K562 (cell line): ENCODE measurements around the gene BTBD2. TPM values are rescaled to one million over a fixed set of nuclear protein-coding genes. Genes with fewer than 3 reads are reported as not detected.

Experiments used
- ATAC-seq: fragments of 200-7000 bp; cut with Tn5 transposase; 3 replicates; pipeline ENCODE4 v1.9.1; 2020; ENCODE audit warnings: moderate library complexity
- BruUV-seq: library from RNA; stranded (reverse); fragments of 400-500 nt; replicated peaks from 2 replicates; lab custom pipeline; 2021; lab: Mats Ljungman, UMichigan
- CTCF ChIA-PET: fragments of 300-600 bp; formaldehyde crosslinking; extraction: SDS; loops from one replicate; lab custom pipeline; 2021; ENCODE audit warnings: low intra/inter-chr PET ratio; lab: Yijun Ruan, JAX
- POLR2A ChIA-PET: fragments of 300-600, 350-650 bp; sonication (Branson Sonifier 250); formaldehyde crosslinking; extraction: SDS; loops from one replicate; lab custom pipeline; 2021; ENCODE audit warnings: antibody characterized with exemption, inconsistent platforms; lab: Yijun Ruan, JAX
- DNase-seq, 4 experiments: peaks; one replicate each; pipeline versions ENCODE4 v3.0.0 to v3.0.0-alpha.2; 2011 to 2018; ENCODE audit warnings: low spot score in 3 of 4, mixed read lengths in 3 of 4; ENCODE audit errors: extremely low read depth in 1 of 4
- FAIRE-seq: peaks from 2 replicates; lab custom pipeline; 2011; peaks lifted over from hg19 to GRCh38; lab: Jason Lieb, UNC
- H2AFZ ChIP-seq: 2 replicates; pipeline ENCODE4 v1.6.0; 2011; ENCODE audit warnings: low read depth, low read length, control low read depth, inconsistent platforms
- H3K27ac ChIP-seq: fragments of 200-600 bp; 3 replicates; pipeline ENCODE4 v1.8.0; 2011; ENCODE audit warnings: low read depth, mild to moderate bottlenecking, control low read depth, inconsistent platforms, low read length, moderate library complexity, mixed read lengths; ENCODE audit errors: extremely low read depth
- H3K27me3 ChIP-seq, 2 experiments: fragments of 300-600 bp in 1 of 2; 2 replicates in 1 of 2; 3 replicates in 1 of 2; pipeline versions ENCODE4 v1.6.0 to v1.8.0; 2011; ENCODE audit warnings: inconsistent platforms in 2 of 2, low read length in 2 of 2, mild to moderate bottlenecking in 1 of 2, mixed read lengths in 1 of 2, moderate library complexity in 1 of 2; ENCODE audit not compliant: control insufficient read depth in 2 of 2, insufficient read depth in 2 of 2
- H3K36me3 ChIP-seq: fragments of 300-600 bp; 3 replicates; pipeline ENCODE4 v1.8.0; 2011; ENCODE audit warnings: mild to moderate bottlenecking, low read length, inconsistent platforms; ENCODE audit not compliant: control insufficient read depth, insufficient read depth
- H3K4me1 ChIP-seq, 2 experiments: fragments of 200-600 bp in 1 of 2; replicated peaks in 1 of 2; 2 replicates in 1 of 2; 3 replicates in 1 of 2; pipeline versions ENCODE4 v1.5.1 to v1.8.0; 2011; ENCODE audit warnings: inconsistent platforms in 2 of 2, low read length in 2 of 2, mild to moderate bottlenecking in 1 of 2, mixed read lengths in 1 of 2, moderate library complexity in 1 of 2; ENCODE audit not compliant: control insufficient read depth in 2 of 2, insufficient read depth in 2 of 2
- H3K4me2 ChIP-seq: 2 replicates; pipeline ENCODE4 v1.6.1; 2011; ENCODE audit warnings: low read length, control low read depth, inconsistent platforms, mixed read lengths; ENCODE audit not compliant: insufficient read depth
- H3K4me3 ChIP-seq: fragments of 200-600 bp; sonication (generic), shearing (Covaris generic); 2 replicates; pipeline ENCODE4 v1.5.1; 2016; ENCODE audit warnings: control low read depth, inconsistent platforms
- H3K79me2 ChIP-seq: fragments of 200-600 bp; 3 replicates; pipeline ENCODE4 v1.8.0; 2011; ENCODE audit warnings: low read length, inconsistent platforms; ENCODE audit not compliant: control insufficient read depth, insufficient read depth
- H3K9ac ChIP-seq, 2 experiments: 2 replicates each; pipeline versions ENCODE4 v1.6.0 to v1.6.1; 2011; ENCODE audit warnings: low read depth in 2 of 2, low read length in 2 of 2, control low read depth in 1 of 2, inconsistent platforms in 1 of 2, mild to moderate bottlenecking in 1 of 2, mixed read lengths in 1 of 2; ENCODE audit not compliant: insufficient read depth in 1 of 2
- H3K9me1 ChIP-seq: one replicate; pipeline ENCODE4 v1.6.0; 2011; ENCODE audit warnings: inconsistent platforms, mild to moderate bottlenecking, low read length, moderate library complexity; ENCODE audit not compliant: control insufficient read depth, insufficient read depth
- H3K9me3 ChIP-seq: replicated peaks from 2 replicates; pipeline ENCODE4 v1.5.1; 2011; ENCODE audit warnings: low read depth, low read length, inconsistent platforms; ENCODE audit not compliant: control insufficient read depth, insufficient read depth
- H4K20me1 ChIP-seq: replicated peaks from 2 replicates; pipeline ENCODE4 v1.6.1; 2011; ENCODE audit warnings: low read length, inconsistent platforms, mixed read lengths; ENCODE audit not compliant: control insufficient read depth, insufficient read depth
- FOXP1 ChIP-seq: sonication (generic); formaldehyde crosslinking; IDR thresholded peaks from 2 replicates; pipeline ENCODE4 v1.8.0; 2022; ENCODE audit warnings: mild to moderate bottlenecking, missing genetic modification reagents
- KDM1A ChIP-seq, 2 experiments: fragments of 450-650 bp; IDR thresholded peaks; 2 replicates each; pipeline ENCODE4 v1.6.1; 2016; ENCODE audit warnings: mild to moderate bottlenecking in 2 of 2
- NR4A1 ChIP-seq, 2 experiments: fragments of 250-450 bp in 1 of 2; fragments of 450-650 bp in 1 of 2; sonication (Bioruptor Pico) in 1 of 2; IDR thresholded peaks; 2 replicates each; pipeline versions ENCODE4 v1.4.0 to v1.6.1; 2016 to 2020; ENCODE audit warnings: mild to moderate bottlenecking in 2 of 2, missing compliant biosample characterization in 1 of 2, missing genetic modification characterization in 1 of 2, moderate library complexity in 1 of 2
- PRDM10 ChIP-seq: fragments of 450-650 bp; IDR thresholded peaks from 2 replicates; pipeline ENCODE4 v1.6.1; 2018; ENCODE audit not compliant: partially characterized antibody
- ZBTB33 ChIP-seq: sonication (generic); formaldehyde crosslinking; IDR thresholded peaks from 2 replicates; pipeline ENCODE4 v1.8.1; 2023; ENCODE audit warnings: mild to moderate bottlenecking, missing genetic modification reagents
- WGBS: fragments of 100-300 bp; shearing (Covaris generic); methylation state at CpG from one replicate; pipeline ENCODE4 v1.1.6; 2016; ENCODE audit warnings: low coverage, mixed read lengths; ENCODE audit not compliant: insufficient coverage; ENCODE audit errors: missing lambda C conversion rate; 5-methylcytosine and 5-hydroxymethylcytosine counted together
- in situ Hi-C: fragments of 300-500 bp; cut with MboI; formaldehyde crosslinking; loops from 4 replicates; pipeline ENCODE4 v1.15.0; 2018; ENCODE audit warnings: inconsistent platforms, mixed read lengths
- intact Hi-C: fragments of 100-400 bp; cut with micrococcal nuclease; formaldehyde crosslinking; loops from 2 replicates; pipeline ENCODE4 v1.14.2; 2022
- polyA plus RNA-seq, 8 experiments: library from polyadenylated mRNA; depleted of rRNA in 4 of 8; stranded (reverse) in 5 of 8; unstranded in 3 of 8; fragments of >200 nt; fragmentation: Nextera tagmentation in 2 of 8; fragmentation: Illumina TruSeq in 1 of 8; extraction: Ambion mirVana in 2 of 8; extraction: Trizol in 1 of 8; gene quantifications; 2 replicates each; pipeline versions ENCODE4 v1.2.1 to v1.2.3, GENCODE V29; 2011 to 2014; ENCODE audit warnings: inconsistent platforms in 1 of 8, missing spikeins in 1 of 8
- total RNA-seq, 7 experiments: library from RNA; depleted of rRNA in 6 of 7; stranded (reverse); fragments of >200 nt in 6 of 7; fragmentation: Illumina TruSeq in 2 of 7; extraction: Trizol in 2 of 7; gene quantifications; 2 replicates each; pipeline versions ENCODE4 v1.2.1 to v1.2.3, GENCODE V29; 2011 to 2021; ENCODE audit warnings: low replicate concordance in 1 of 7

Gene BTBD2
- total and polyA plus RNA-seq, 9 of the 15 experiments (the other 6 are each of a cell fraction or from before 2014, with no cell fraction given) = 0.10 to 15.6 (median 6.9) TPM

GRCh38 chr19:2062389-2062729 lies 46.8 kb upstream of the BTBD2 start:
- H3K9me3 ChIP-seq = no peaks in the 10 kb centered on the region
- H4K20me1 ChIP-seq = no peaks in the 10 kb centered on the region
- no TSS peak for BruUV-seq
- H3K36me3 ChIP-seq = no peaks in the 10 kb centered on the region
- H3K4me2 ChIP-seq = peak overlapping the region; percentile 95
- ATAC-seq (no peak), FAIRE-seq (no peak), DNase-seq (no peak)
- peak overlapping the region; percentile 97 to 98 for H3K9ac ChIP-seq
- intact Hi-C loops = loop anchor here (5.0 kb wide), 1 partner anchor 135 kb away; no protein-coding TSS in a partner anchor
- TF ChIP-seq ZBTB33 (CRISPR knock-in tag) (0 out of 2 replicates have a peak, but pooled peaks have one; percentile 54), KDM1A (IDR thresholded peaks at IDR 0.05) (no peak), NR4A1 (CRISPR knock-in tag; IDR thresholded peaks at IDR 0.05) (0 out of 2 replicates have a peak, but pooled peaks have one; percentile 5), NR4A1 (tag; IDR thresholded peaks at IDR 0.05) (no peak), PRDM10 (peak; percentile 63), FOXP1 (CRISPR knock-in tag) (0 out of 2 replicates have a peak, but pooled peaks have one; percentile 20)
- no peaks in the 10 kb centered on the region for H3K27me3 ChIP-seq
- peaks cover 9% of the 10 kb centered on the region; the same call in 2 of the 3 replicates for H3K79me2 ChIP-seq
- POLR2A ChIA-PET = interaction anchor here (0.6 to 6.8 kb wide), 10 partner anchors 11 to 198 kb away, joined by 3 to 72 read pairs (median 4); no protein-coding TSS in a partner anchor
- H2AFZ ChIP-seq = no peak overlapping the region
- H3K4me1 ChIP-seq = peaks cover 36 to 69% of the 10 kb centered on the region in 2 experiments
- peak overlapping the region; percentile 76 for H3K4me3 ChIP-seq
- peak overlapping the region; percentile 100 for H3K27ac ChIP-seq
- 62% methylated on average over 10 of the region's 10 CpGs for WGBS
- in situ Hi-C loops = no loop called here
- H3K9me1 ChIP-seq = no peaks in the 10 kb centered on the region
- CTCF ChIA-PET = interaction anchor here (0.7 kb wide), 1 partner anchor 43 kb away, joined by 4 read pairs; no protein-coding TSS in a partner anchor
